Esophagus muscularis mucosa (tissue), 3 donors: ENCODE measurements around the gene ACAP1.

ENCODE experiments used
- POLR2A ChIP-seq: fragments of 450-650 bp; IDR thresholded peaks from one replicate; pipeline ENCODE4 v1.6.1; 2017; ENCODE audit warnings: antibody characterized with exemption, moderate library complexity, mild to moderate bottlenecking, low read depth
- TF ChIP-seq, protein P1 (sequence below), 3 experiments: fragments of 200-600 bp in 2 of 3; fragments of 450-650 bp in 1 of 3; sonication (generic) in 2 of 3; IDR thresholded peaks; one replicate each; pipeline ENCODE4 v1.5.1; 2017 to 2019; ENCODE audit warnings: antibody characterized with exemption in 3 of 3, mild to moderate bottlenecking in 2 of 3, moderate library complexity in 1 of 3

DNA sequence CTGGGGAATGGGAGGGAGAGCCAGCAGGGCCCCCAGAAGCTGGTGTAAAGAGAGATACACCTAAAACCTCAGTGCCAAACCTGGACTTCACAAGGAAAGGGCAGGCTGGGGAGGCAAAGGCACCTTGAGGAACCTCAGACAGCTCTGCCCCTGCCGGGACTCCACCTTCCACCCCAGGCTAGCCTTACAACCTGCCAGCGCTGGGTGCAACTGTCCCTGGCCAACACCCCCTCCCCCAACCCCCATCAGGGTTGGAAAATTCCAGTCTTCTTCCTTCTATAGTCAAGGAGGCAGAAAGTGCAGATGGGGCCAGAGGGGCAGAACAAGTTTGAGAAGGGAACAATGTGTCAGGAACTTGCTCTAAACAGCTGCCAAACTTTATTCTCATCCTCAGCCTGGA, 44.1 kb upstream of the ACAP1 start:
- TF ChIP-seq, protein P1, sequence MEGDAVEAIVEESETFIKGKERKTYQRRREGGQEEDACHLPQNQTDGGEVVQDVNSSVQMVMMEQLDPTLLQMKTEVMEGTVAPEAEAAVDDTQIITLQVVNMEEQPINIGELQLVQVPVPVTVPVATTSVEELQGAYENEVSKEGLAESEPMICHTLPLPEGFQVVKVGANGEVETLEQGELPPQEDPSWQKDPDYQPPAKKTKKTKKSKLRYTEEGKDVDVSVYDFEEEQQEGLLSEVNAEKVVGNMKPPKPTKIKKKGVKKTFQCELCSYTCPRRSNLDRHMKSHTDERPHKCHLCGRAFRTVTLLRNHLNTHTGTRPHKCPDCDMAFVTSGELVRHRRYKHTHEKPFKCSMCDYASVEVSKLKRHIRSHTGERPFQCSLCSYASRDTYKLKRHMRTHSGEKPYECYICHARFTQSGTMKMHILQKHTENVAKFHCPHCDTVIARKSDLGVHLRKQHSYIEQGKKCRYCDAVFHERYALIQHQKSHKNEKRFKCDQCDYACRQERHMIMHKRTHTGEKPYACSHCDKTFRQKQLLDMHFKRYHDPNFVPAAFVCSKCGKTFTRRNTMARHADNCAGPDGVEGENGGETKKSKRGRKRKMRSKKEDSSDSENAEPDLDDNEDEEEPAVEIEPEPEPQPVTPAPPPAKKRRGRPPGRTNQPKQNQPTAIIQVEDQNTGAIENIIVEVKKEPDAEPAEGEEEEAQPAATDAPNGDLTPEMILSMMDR (IDR thresholded peaks at IDR 0.05) = no peak
- no peak for TF ChIP-seq POLR2A
